Measurements from ENCODE around the gene ANKRD28. TPM values are rescaled to one million over a fixed set of nuclear protein-coding genes. Genes with fewer than 3 reads are reported as not detected.

ANKRD28 gene
- total RNA-seq, 1 experiment from 2014 or later = 82.6 TPM

DNA sequence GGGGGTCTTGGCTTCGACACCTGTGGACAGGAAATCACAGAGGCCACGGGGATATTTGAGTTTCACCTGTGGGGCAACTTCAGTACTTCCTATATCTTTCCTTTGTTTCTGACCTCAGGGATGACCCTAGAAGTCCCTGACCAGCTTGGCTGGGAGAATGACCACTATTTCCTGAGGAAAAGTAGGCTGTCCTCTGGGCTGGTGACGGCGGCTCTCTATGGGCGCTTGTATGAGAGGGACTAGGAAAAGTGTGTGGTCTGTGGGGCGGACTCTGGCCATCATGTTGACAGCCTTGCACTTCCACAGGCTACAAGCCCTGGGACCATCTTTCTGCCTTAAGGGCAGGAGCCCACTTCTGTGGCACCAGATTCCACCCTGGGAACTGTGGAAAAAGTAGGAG lies 152.5 kb downstream of the ANKRD28 start:
- CTCF ChIA-PET = interaction anchor here (0.7 kb wide), 1 partner anchor 17 kb away, joined by 3 read pairs; no protein-coding TSS in a partner anchor

GRCh38 chr3:15638891-15639262 lies 158.9 kb downstream of the ANKRD28 start:
- no peaks in the 10 kb centered on the region for H3K27me3 ChIP-seq (ENCODE audit: insufficient read depth, low read depth)
- no peaks in the 10 kb centered on the region for H3K36me3 ChIP-seq (ENCODE audit: low read depth)
- no peaks in the 10 kb centered on the region; the same call in 1 of the 2 replicates for H3K79me2 ChIP-seq (ENCODE audit: low read depth)
- no peak overlapping the region for H3K27ac ChIP-seq
- no peak overlapping the region for H3K4me2 ChIP-seq
- ChIA-PET POLR2A (ENCODE audit: unreplicated experiment) (interaction anchor here (0.6 kb wide), 1 partner anchor 9 kb away, joined by 6 read pairs; no protein-coding TSS in a partner anchor), CTCF (no interaction called here)
- no peaks in the 10 kb centered on the region for H3K9me2 ChIP-seq (ENCODE audit: insufficient read depth)
- DNase-seq = no peak
- peaks cover 54% of the 10 kb centered on the region for H3K4me1 ChIP-seq (replicated peaks; ENCODE audit: insufficient read depth)
- H3K4me3 ChIP-seq = no peak overlapping the region
- no TSS peak for BruUV-seq (replicated peaks)
- no peak overlapping the region for H2AFZ ChIP-seq
- H4K20me1 ChIP-seq (ENCODE audit: insufficient read depth) = no peaks in the 10 kb centered on the region
- intact Hi-C loops (cut with micrococcal nuclease; ENCODE audit: unreplicated experiment) = loop anchor here (5.0 to 10.0 kb wide), 2 partner anchors 37 to 606 kb away; partner anchors contain the start of genes BTD and HACL1
- no peak for TF ChIP-seq EZH2 (IDR thresholded peaks at IDR 0.05; ENCODE audit: low read depth)
- TF ChIP-seq, protein P1, sequence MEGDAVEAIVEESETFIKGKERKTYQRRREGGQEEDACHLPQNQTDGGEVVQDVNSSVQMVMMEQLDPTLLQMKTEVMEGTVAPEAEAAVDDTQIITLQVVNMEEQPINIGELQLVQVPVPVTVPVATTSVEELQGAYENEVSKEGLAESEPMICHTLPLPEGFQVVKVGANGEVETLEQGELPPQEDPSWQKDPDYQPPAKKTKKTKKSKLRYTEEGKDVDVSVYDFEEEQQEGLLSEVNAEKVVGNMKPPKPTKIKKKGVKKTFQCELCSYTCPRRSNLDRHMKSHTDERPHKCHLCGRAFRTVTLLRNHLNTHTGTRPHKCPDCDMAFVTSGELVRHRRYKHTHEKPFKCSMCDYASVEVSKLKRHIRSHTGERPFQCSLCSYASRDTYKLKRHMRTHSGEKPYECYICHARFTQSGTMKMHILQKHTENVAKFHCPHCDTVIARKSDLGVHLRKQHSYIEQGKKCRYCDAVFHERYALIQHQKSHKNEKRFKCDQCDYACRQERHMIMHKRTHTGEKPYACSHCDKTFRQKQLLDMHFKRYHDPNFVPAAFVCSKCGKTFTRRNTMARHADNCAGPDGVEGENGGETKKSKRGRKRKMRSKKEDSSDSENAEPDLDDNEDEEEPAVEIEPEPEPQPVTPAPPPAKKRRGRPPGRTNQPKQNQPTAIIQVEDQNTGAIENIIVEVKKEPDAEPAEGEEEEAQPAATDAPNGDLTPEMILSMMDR (conservative IDR thresholded peaks at IDR 0.05) = no peak
- no peaks in the 10 kb centered on the region; the same call in 1 of the 2 replicates for H3K9me3 ChIP-seq (ENCODE audit: insufficient read depth, low read depth)
- H3F3A ChIP-seq (ENCODE audit: insufficient read depth, low read depth) = peaks cover 41% of the 10 kb centered on the region

More for the DNA sequence above, 152.5 kb downstream of the ANKRD28 start:
- peaks cover 40% of the 10 kb centered on the region for H3K4me1 ChIP-seq (replicated peaks; ENCODE audit: insufficient read depth)
- no peak for DNase-seq
- H4K20me1 ChIP-seq (ENCODE audit: insufficient read depth) = no peaks in the 10 kb centered on the region
- peak overlapping the region; percentile 44 for H2AFZ ChIP-seq
- peak overlapping the region; percentile 73 for H3K4me2 ChIP-seq
- peaks cover 10% of the 10 kb centered on the region; the same call in 1 of the 2 replicates for H3K9me3 ChIP-seq (ENCODE audit: insufficient read depth, low read depth)
- intact Hi-C loops (cut with micrococcal nuclease; ENCODE audit: unreplicated experiment) = no loop called here
- no peaks in the 10 kb centered on the region for H3K27me3 ChIP-seq (ENCODE audit: insufficient read depth, low read depth)
- peaks cover 40% of the 10 kb centered on the region for H3F3A ChIP-seq (ENCODE audit: insufficient read depth, low read depth)
- no peak for TF ChIP-seq EZH2 (IDR thresholded peaks at IDR 0.05; ENCODE audit: low read depth)
- TF ChIP-seq, protein P1 (conservative IDR thresholded peaks at IDR 0.05) = no peak
- BruUV-seq (replicated peaks) = no TSS peak
- POLR2A ChIA-PET (ENCODE audit: unreplicated experiment) = no interaction called here
- no peaks in the 10 kb centered on the region for H3K9me2 ChIP-seq (ENCODE audit: insufficient read depth)
- peak overlapping the region; percentile 82 for H3K27ac ChIP-seq
- no peaks in the 10 kb centered on the region for H3K36me3 ChIP-seq (ENCODE audit: low read depth)
- H3K4me3 ChIP-seq = peak overlapping the region; percentile 32; the same call in 1 of the 2 replicates
- H3K79me2 ChIP-seq (ENCODE audit: low read depth) = no peaks in the 10 kb centered on the region

GRCh38 chr3:15638193-15638890 lies 159.4 kb downstream of the ANKRD28 start:
- POLR2A ChIA-PET (ENCODE audit: unreplicated experiment) = no interaction called here
- peaks cover 46% of the 10 kb centered on the region for H3F3A ChIP-seq (ENCODE audit: insufficient read depth, low read depth)
- no peaks in the 10 kb centered on the region for H4K20me1 ChIP-seq (ENCODE audit: insufficient read depth)
- peak overlapping the region; percentile 95 for H3K27ac ChIP-seq
- no peaks in the 10 kb centered on the region for H3K36me3 ChIP-seq (ENCODE audit: low read depth)
- H3K4me2 ChIP-seq = no peak overlapping the region
- no peak for DNase-seq
- H2AFZ ChIP-seq = no peak overlapping the region
- H3K79me2 ChIP-seq (ENCODE audit: low read depth) = no peaks in the 10 kb centered on the region; the same call in 1 of the 2 replicates
- TF ChIP-seq EZH2 (IDR thresholded peaks at IDR 0.05; ENCODE audit: low read depth) = no peak
- TF ChIP-seq, protein P1 (conservative IDR thresholded peaks at IDR 0.05) = no peak
- no peaks in the 10 kb centered on the region for H3K9me2 ChIP-seq (ENCODE audit: insufficient read depth)
- H3K27me3 ChIP-seq (ENCODE audit: insufficient read depth, low read depth) = no peaks in the 10 kb centered on the region
- BruUV-seq (replicated peaks) = no TSS peak
- H3K4me1 ChIP-seq (replicated peaks; ENCODE audit: insufficient read depth) = peaks cover 59% of the 10 kb centered on the region
- CTCF ChIA-PET = no interaction called here
- no peak overlapping the region for H3K4me3 ChIP-seq
- intact Hi-C loops (cut with micrococcal nuclease; ENCODE audit: unreplicated experiment) = loop anchor here (5.0 to 10.0 kb wide), 2 partner anchors 36 to 606 kb away; partner anchors contain the start of genes BTD and HACL1
- no peaks in the 10 kb centered on the region; the same call in 1 of the 2 replicates for H3K9me3 ChIP-seq (ENCODE audit: insufficient read depth, low read depth)
